Esophagus mucosa (tissue), 1 donor: ENCODE data around the gene DSCAM. TPM values are rescaled to one million over a fixed set of nuclear protein-coding genes. Genes with fewer than 3 reads are reported as not detected.

Experiments used
- ATAC-seq: fragments of 200-7000 bp; cut with Tn5 transposase; one replicate; pipeline ENCODE4 v1.9.1; 2020
- total RNA-seq: library from RNA; stranded (reverse); gene quantifications from one replicate; pipeline ENCODE4 v1.2.4, GENCODE V29; 2023
- donor health status: DM: yes; HTN: yes; CAD: no.

The DSCAM gene
- total RNA-seq, 1 donor from 2014 or later = not detected

DNA sequence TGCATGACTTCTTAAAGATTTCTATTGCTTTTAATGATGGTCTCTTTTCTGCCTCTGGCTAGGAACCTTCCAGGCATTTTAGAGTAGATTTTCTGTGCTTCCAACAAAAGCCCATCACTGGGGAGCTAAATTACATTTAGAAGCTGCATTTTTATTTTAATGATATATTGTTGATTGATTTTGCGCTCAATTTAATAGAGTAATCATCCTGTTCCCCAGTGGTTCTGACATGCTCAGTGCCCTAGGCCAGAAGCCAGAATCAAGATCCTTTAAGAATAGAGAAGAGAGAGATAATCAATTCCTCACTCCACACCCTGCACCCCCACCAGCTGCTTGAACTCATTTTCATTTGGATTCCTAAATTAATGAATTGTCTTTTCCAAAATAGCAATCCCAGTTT, 881.9 kb downstream of the DSCAM start:
- ATAC-seq = no peak

DNA sequence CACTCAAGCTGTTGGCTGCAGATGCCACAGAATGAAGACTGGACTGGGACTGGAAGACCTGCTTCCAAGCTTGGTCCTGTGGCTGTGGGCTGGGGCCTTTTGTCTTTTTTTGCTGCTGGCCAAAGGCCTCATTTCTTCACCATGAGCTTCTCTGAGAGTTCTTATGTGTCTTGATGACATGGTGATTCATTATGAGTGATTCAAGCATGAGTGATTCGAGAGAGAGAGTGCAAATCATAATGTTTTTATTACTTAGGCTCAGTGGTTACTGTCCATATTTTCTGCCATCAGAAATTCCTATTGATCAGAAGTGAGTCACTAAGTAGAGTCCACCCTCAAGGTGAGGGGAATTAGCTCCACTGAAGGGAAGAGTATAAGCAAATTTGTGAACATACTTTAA, 885.7 kb downstream of the DSCAM start:
- no peak for ATAC-seq
